ENCODE measurements around the gene HSPA4. TPM values are rescaled to one million over a fixed set of nuclear protein-coding genes. Genes with fewer than 3 reads are reported as not detected.
"Not testable (repeated sequence)": the region's sequence is repeated elsewhere in the genome, so short reads cannot be mapped to it uniquely, and the experiment has no call there.

Gene HSPA4
- total RNA-seq = 10 to 100 TPM; 38.0 to 50.2 (median 47.3) TPM

GRCh38 chr5:133051542-133052316, at the start of gene HSPA4:
Gene HSPA4, plus strand, starts transcription at chr5:133052013. Its CDS starts 238 bp downstream, at chr5:133052251.
- Histone ChIP-seq H3K36me3 (no peaks in the 10 kb centered on the region), H3K27me3 (no peaks in the 10 kb centered on the region), H3K4me1 (peaks cover 32% of the 10 kb centered on the region), H3K4me3 (peak within 1 kb of the TSS; percentile 82), H3K9me3 (no peaks in the 10 kb centered on the region), H3K27ac (peak within 1 kb of the TSS; percentile 97)
- TF ChIP-seq EP300 (IDR thresholded peaks at IDR 0.05) (no peak), CTCF (IDR thresholded peaks at IDR 0.05) (no peak), POLR2A (IDR thresholded peaks at IDR 0.05) (peak; percentile 52 to 91), POLR2AphosphoS5 (IDR thresholded peaks at IDR 0.05) (peak; percentile 56 to 80 (median 68))
- DNase-seq (ENCODE audit: low spot score in 2 of 2) = peak; percentile 99
- WGBS = 2% methylated on average over 21 of the region's 68 CpGs

- no peak for TF ChIP-seq POLR2AphosphoS5 (IDR thresholded peaks at IDR 0.05)
- H3K27me3 ChIP-seq = no peaks in the 10 kb centered on the region
- no peak for DNase-seq (ENCODE audit: low spot score in 2 of 2)
- peaks cover 27% of the 10 kb centered on the region for H3K36me3 ChIP-seq
- no peaks in the 10 kb centered on the region for H3K9me3 ChIP-seq
- no peak overlapping the region for H3K4me3 ChIP-seq
- no peak overlapping the region for H3K27ac ChIP-seq
- 62% methylated on average over 1 of the region's 1 CpG for WGBS
- no peaks in the 10 kb centered on the region for H3K4me1 ChIP-seq
Measured at GRCh38 chr5:133006653-133007052, 45.2 kb upstream of the HSPA4 start.

GRCh38 chr5:133008455-133008854, 43.4 kb upstream of the HSPA4 start:
- H3K27ac ChIP-seq; H3K4me1 ChIP-seq; H3K4me3 ChIP-seq; H3K27me3 ChIP-seq; DNase-seq (ENCODE audit: low spot score in 2 of 2); H3K9me3 ChIP-seq: not testable (repeated sequence)
- peaks cover 16% of the 10 kb centered on the region for H3K36me3 ChIP-seq
- 82% methylated on average over 6 of the region's 6 CpGs for WGBS

- Histone ChIP-seq H3K36me3 (peaks cover 30% of the 10 kb centered on the region), H3K4me3 (no peak overlapping the region), H3K27me3 (no peaks in the 10 kb centered on the region), H3K9me3 (no peaks in the 10 kb centered on the region), H3K4me1 (no peaks in the 10 kb centered on the region), H3K27ac (no peak overlapping the region)
- no peak for TF ChIP-seq EP300 (IDR thresholded peaks at IDR 0.05)
- DNase-seq (ENCODE audit: low spot score in 2 of 2) = no peak
- 72% methylated on average over 1 of the region's 1 CpG for WGBS
Measured at GRCh38 chr5:133015466-133015865, 36.3 kb upstream of the HSPA4 start.

- H3K4me1 ChIP-seq = no peaks in the 10 kb centered on the region
- 95% methylated on average over 4 of the region's 4 CpGs for WGBS
- DNase-seq (ENCODE audit: low spot score in 2 of 2) = no peak
- no peak overlapping the region for H3K4me3 ChIP-seq
- peaks cover 32% of the 10 kb centered on the region for H3K36me3 ChIP-seq
- H3K9me3 ChIP-seq = no peaks in the 10 kb centered on the region
- no peak for TF ChIP-seq EP300 (IDR thresholded peaks at IDR 0.05)
- TF ChIP-seq CTCF (IDR thresholded peaks at IDR 0.05) = no peak
- TF ChIP-seq POLR2A (IDR thresholded peaks at IDR 0.05) = no peak
- H3K27me3 ChIP-seq = no peaks in the 10 kb centered on the region
- no peak overlapping the region for H3K27ac ChIP-seq
Measured at GRCh38 chr5:133017964-133018363, 33.8 kb upstream of the HSPA4 start.

- peaks cover 32% of the 10 kb centered on the region for H3K36me3 ChIP-seq
- H3K9me3 ChIP-seq; H3K27me3 ChIP-seq; H3K4me3 ChIP-seq; H3K27ac ChIP-seq; DNase-seq (ENCODE audit: low spot score in 2 of 2); H3K4me1 ChIP-seq: not testable (repeated sequence)
- 87% methylated on average over 7 of the region's 7 CpGs for WGBS
Measured at GRCh38 chr5:133019471-133019870, 32.3 kb upstream of the HSPA4 start.

GRCh38 chr5:133025804-133026663, 25.8 kb upstream of the HSPA4 start, which contains the start of gene ZCCHC10:
Gene ZCCHC10, minus strand, starts transcription at chr5:133026549. Its CDS starts 12 bp downstream, at chr5:133026537.
- peaks cover 2% of the 10 kb centered on the region for H3K36me3 ChIP-seq
- H3K27me3 ChIP-seq = no peaks in the 10 kb centered on the region
- H3K4me3 ChIP-seq = peak within 1 kb of the TSS; percentile 69
- 1% methylated on average over 44 of the region's 53 CpGs for WGBS
- H3K27ac ChIP-seq = peak within 1 kb of the TSS; percentile 89
- peak; percentile 94 to 96 for DNase-seq (ENCODE audit: low spot score in 2 of 2)
- peaks cover 18% of the 10 kb centered on the region for H3K4me1 ChIP-seq
- TF ChIP-seq POLR2AphosphoS5 (IDR thresholded peaks at IDR 0.05) (peak in 2 of 3 donors; percentile 62 to 75), POLR2A (IDR thresholded peaks at IDR 0.05) (peak in 1 of 2 donors; percentile 86), EP300 (IDR thresholded peaks at IDR 0.05) (no peak)
- H3K9me3 ChIP-seq = no peaks in the 10 kb centered on the region

All from suprapubic skin (tissue), 4 donors.